ENCODE results near the gene LRP6. TPM values are rescaled to one million over a fixed set of nuclear protein-coding genes. Genes with fewer than 3 reads are reported as not detected.

LRP6 gene
- polyA plus RNA-seq, 1 donor (not counting 4 experiments of a cell fraction or from before 2014, with no cell fraction given): 13.0 TPM

GRCh38 chr12:12273291-12273957, 6.6 kb upstream of the LRP6 start:
- H3K4me2 ChIP-seq (ENCODE audit: control insufficient read depth, extremely low read depth, insufficient read depth, low read depth, low read length): no peak overlapping the region
- dilution Hi-C loops (cut with MboI; ENCODE audit: extremely low pct_ligation_motif_present, low sequenced_read_pairs): no loop called here

GRCh38 chr12:12272869-12273268, 6.0 kb upstream of the LRP6 start:
- no peaks in the 10 kb centered on the region for H3K27me3 ChIP-seq (ENCODE audit: control insufficient read depth, extremely low read depth, insufficient read depth, low read length)
- no peak overlapping the region for H3K4me2 ChIP-seq (ENCODE audit: control insufficient read depth, extremely low read depth, insufficient read depth, low read depth, low read length)
- H3K79me2 ChIP-seq (ENCODE audit: control insufficient read depth, insufficient read depth, low read length): no peaks in the 10 kb centered on the region
- no peaks in the 10 kb centered on the region for H4K20me1 ChIP-seq (ENCODE audit: control insufficient read depth, extremely low read depth, insufficient read depth, low read length)
- no peaks in the 10 kb centered on the region for H3K9me1 ChIP-seq (ENCODE audit: control insufficient read depth, extremely low read depth, insufficient read depth, low read length)
- peak overlapping the region; percentile 6 for H2AFZ ChIP-seq (ENCODE audit: control insufficient read depth, low read length)
- DNase-seq (ENCODE audit: low read depth, low spot score): no peak
- H3K4me3 ChIP-seq (ENCODE audit: control insufficient read depth in 2 of 3, extremely low read depth in 1 of 3, insufficient read depth in 2 of 3, low read depth in 1 of 3, low read length in 3 of 3): no peak overlapping the region
- dilution Hi-C loops (cut with MboI; ENCODE audit: extremely low pct_ligation_motif_present, low sequenced_read_pairs): no loop called here
- FAIRE-seq: no peak
- no peak overlapping the region for H3K27ac ChIP-seq (ENCODE audit: control insufficient read depth, insufficient read depth, low read length)
- peaks cover 2% of the 10 kb centered on the region for H3K4me1 ChIP-seq (ENCODE audit: control insufficient read depth, extremely low read depth, insufficient read depth, low read length)
- no peaks in the 10 kb centered on the region for H3K36me3 ChIP-seq (ENCODE audit: control insufficient read depth in 2 of 2, extremely low read depth in 1 of 2, insufficient read depth in 2 of 2, low read length in 2 of 2)
- H3K9ac ChIP-seq (ENCODE audit: control insufficient read depth, extremely low read depth, insufficient read depth, low read length): no peak overlapping the region
- no peaks in the 10 kb centered on the region for H3K9me3 ChIP-seq (ENCODE audit: control insufficient read depth, low read depth, low read length)
- TF ChIP-seq CTCF (optimal IDR thresholded peaks at IDR 0.05 in 1 of 3, IDR thresholded peaks at IDR 0.05 in 1 of 3, conservative IDR thresholded peaks at IDR 0.05 in 1 of 3; ENCODE audit: extremely low read depth in 1 of 3, insufficient read depth in 2 of 3, low read length in 3 of 3) (no peak), EZH2 (IDR thresholded peaks at IDR 0.05; ENCODE audit: low read length) (no peak)

More at GRCh38 chr12:12273291-12273957, 6.6 kb upstream of the LRP6 start:
- Histone ChIP-seq H3K79me2 (ENCODE audit: control insufficient read depth, insufficient read depth, low read length) (no peaks in the 10 kb centered on the region), H3K36me3 (ENCODE audit: control insufficient read depth in 2 of 2, extremely low read depth in 1 of 2, insufficient read depth in 2 of 2, low read length in 2 of 2) (no peaks in the 10 kb centered on the region), H3K9me1 (ENCODE audit: control insufficient read depth, extremely low read depth, insufficient read depth, low read length) (no peaks in the 10 kb centered on the region), H3K4me3 (ENCODE audit: control insufficient read depth in 2 of 3, extremely low read depth in 1 of 3, insufficient read depth in 2 of 3, low read depth in 1 of 3, low read length in 3 of 3) (no peak overlapping the region), H3K4me1 (ENCODE audit: control insufficient read depth, extremely low read depth, insufficient read depth, low read length) (no peaks in the 10 kb centered on the region), H3K9me3 (ENCODE audit: control insufficient read depth, low read depth, low read length) (no peaks in the 10 kb centered on the region), H3K9ac (ENCODE audit: control insufficient read depth, extremely low read depth, insufficient read depth, low read length) (no peak overlapping the region), H3K27ac (ENCODE audit: control insufficient read depth, insufficient read depth, low read length) (no peak overlapping the region), H4K20me1 (ENCODE audit: control insufficient read depth, extremely low read depth, insufficient read depth, low read length) (no peaks in the 10 kb centered on the region), H2AFZ (ENCODE audit: control insufficient read depth, low read length) (no peak overlapping the region), H3K27me3 (ENCODE audit: control insufficient read depth, extremely low read depth, insufficient read depth, low read length) (no peaks in the 10 kb centered on the region)
- no peak for TF ChIP-seq EZH2 (IDR thresholded peaks at IDR 0.05; ENCODE audit: low read length)
- no peak for DNase-seq (ENCODE audit: low read depth, low spot score)
- peak; percentile 43 for FAIRE-seq

GRCh38 chr12:12270226-12270625, 3.4 kb upstream of the LRP6 start:
- Histone ChIP-seq H3K27ac (ENCODE audit: control insufficient read depth, insufficient read depth, low read length) (no peak overlapping the region), H3K79me2 (ENCODE audit: control insufficient read depth, insufficient read depth, low read length) (peaks cover 15% of the 10 kb centered on the region), H3K9ac (ENCODE audit: control insufficient read depth, extremely low read depth, insufficient read depth, low read length) (no peak overlapping the region), H3K9me3 (ENCODE audit: control insufficient read depth, low read depth, low read length) (no peaks in the 10 kb centered on the region), H3K9me1 (ENCODE audit: control insufficient read depth, extremely low read depth, insufficient read depth, low read length) (no peaks in the 10 kb centered on the region), H3K4me1 (ENCODE audit: control insufficient read depth, extremely low read depth, insufficient read depth, low read length) (peaks cover 6% of the 10 kb centered on the region), H4K20me1 (ENCODE audit: control insufficient read depth, extremely low read depth, insufficient read depth, low read length) (no peaks in the 10 kb centered on the region), H3K27me3 (ENCODE audit: control insufficient read depth, extremely low read depth, insufficient read depth, low read length) (no peaks in the 10 kb centered on the region), H2AFZ (ENCODE audit: control insufficient read depth, low read length) (no peak overlapping the region), H3K36me3 (ENCODE audit: control insufficient read depth in 2 of 2, extremely low read depth in 1 of 2, insufficient read depth in 2 of 2, low read length in 2 of 2) (no peaks in the 10 kb centered on the region), H3K4me3 (ENCODE audit: control insufficient read depth in 2 of 3, extremely low read depth in 1 of 3, insufficient read depth in 2 of 3, low read depth in 1 of 3, low read length in 3 of 3) (no peak overlapping the region), H3K4me2 (ENCODE audit: control insufficient read depth, extremely low read depth, insufficient read depth, low read depth, low read length) (no peak overlapping the region)
- DNase-seq (ENCODE audit: low read depth, low spot score) (no peak), FAIRE-seq (no peak)
- TF ChIP-seq EZH2 (IDR thresholded peaks at IDR 0.05; ENCODE audit: low read length): no peak
- no peak for TF ChIP-seq CTCF (optimal IDR thresholded peaks at IDR 0.05 in 1 of 3, IDR thresholded peaks at IDR 0.05 in 1 of 3, conservative IDR thresholded peaks at IDR 0.05 in 1 of 3; ENCODE audit: extremely low read depth in 1 of 3, insufficient read depth in 2 of 3, low read length in 3 of 3)
- dilution Hi-C loops (cut with MboI; ENCODE audit: extremely low pct_ligation_motif_present, low sequenced_read_pairs): no loop called here
